Measurements from ENCODE around the gene ABHD2.

Gene ABHD2

DNA sequence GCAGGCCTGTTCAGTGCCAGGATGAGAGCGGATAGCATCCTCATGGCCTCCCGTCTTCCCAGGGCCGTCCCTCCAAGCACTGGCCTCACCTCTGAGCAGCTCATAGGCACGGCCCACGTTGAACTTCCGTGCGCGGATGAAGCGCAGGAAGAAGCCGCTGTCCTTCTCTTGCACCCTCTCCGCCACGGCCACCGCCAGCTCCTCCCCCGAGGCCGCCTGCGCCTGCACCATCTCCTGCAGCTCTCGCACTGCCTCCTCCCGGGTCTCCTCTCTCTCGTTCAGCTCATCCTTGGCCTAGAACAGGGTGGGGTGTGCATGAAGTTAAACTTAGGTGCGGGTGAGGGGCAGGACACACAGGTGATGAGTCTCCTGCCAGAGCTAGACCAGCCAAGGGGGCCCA is 128.8 kb downstream of the ABHD2 start:
- Mint-ChIP-seq H3K36me3 (ENCODE audit: low read depth) (no peaks in the 10 kb centered on the region), H3K9me3 (no peaks in the 10 kb centered on the region), H3K4me3 (no peak overlapping the region), H3K27me3 (ENCODE audit: low read depth) (peaks cover 8% of the 10 kb centered on the region), H3K4me1 (peaks cover 6% of the 10 kb centered on the region), H3K27ac (no peak overlapping the region)
- TF ChIP-seq, protein P1, sequence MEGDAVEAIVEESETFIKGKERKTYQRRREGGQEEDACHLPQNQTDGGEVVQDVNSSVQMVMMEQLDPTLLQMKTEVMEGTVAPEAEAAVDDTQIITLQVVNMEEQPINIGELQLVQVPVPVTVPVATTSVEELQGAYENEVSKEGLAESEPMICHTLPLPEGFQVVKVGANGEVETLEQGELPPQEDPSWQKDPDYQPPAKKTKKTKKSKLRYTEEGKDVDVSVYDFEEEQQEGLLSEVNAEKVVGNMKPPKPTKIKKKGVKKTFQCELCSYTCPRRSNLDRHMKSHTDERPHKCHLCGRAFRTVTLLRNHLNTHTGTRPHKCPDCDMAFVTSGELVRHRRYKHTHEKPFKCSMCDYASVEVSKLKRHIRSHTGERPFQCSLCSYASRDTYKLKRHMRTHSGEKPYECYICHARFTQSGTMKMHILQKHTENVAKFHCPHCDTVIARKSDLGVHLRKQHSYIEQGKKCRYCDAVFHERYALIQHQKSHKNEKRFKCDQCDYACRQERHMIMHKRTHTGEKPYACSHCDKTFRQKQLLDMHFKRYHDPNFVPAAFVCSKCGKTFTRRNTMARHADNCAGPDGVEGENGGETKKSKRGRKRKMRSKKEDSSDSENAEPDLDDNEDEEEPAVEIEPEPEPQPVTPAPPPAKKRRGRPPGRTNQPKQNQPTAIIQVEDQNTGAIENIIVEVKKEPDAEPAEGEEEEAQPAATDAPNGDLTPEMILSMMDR (IDR thresholded peaks at IDR 0.05; ENCODE audit: unreplicated experiment in 3 of 3) = no peak

GRCh38 chr15:89217686-89218376 is 129.6 kb downstream of the ABHD2 start:
- Mint-ChIP-seq H3K27me3 (ENCODE audit: low read depth) (peaks cover 8% of the 10 kb centered on the region), H3K9me3 (no peaks in the 10 kb centered on the region), H3K4me3 (no peak overlapping the region), H3K27ac (no peak overlapping the region), H3K36me3 (ENCODE audit: low read depth) (no peaks in the 10 kb centered on the region), H3K4me1 (peaks cover 6% of the 10 kb centered on the region)
- TF ChIP-seq, protein P1 (IDR thresholded peaks at IDR 0.05; ENCODE audit: unreplicated experiment in 3 of 3) = no peak

- H3K27ac Mint-ChIP-seq = no peak overlapping the region
- peaks cover 8% of the 10 kb centered on the region for H3K27me3 Mint-ChIP-seq (ENCODE audit: low read depth)
- H3K9me3 Mint-ChIP-seq = no peaks in the 10 kb centered on the region
- no peaks in the 10 kb centered on the region for H3K36me3 Mint-ChIP-seq (ENCODE audit: low read depth)
- TF ChIP-seq, protein P1 (IDR thresholded peaks at IDR 0.05; ENCODE audit: unreplicated experiment in 3 of 3) = no peak
- H3K4me1 Mint-ChIP-seq = peaks cover 2% of the 10 kb centered on the region
- H3K4me3 Mint-ChIP-seq = no peak overlapping the region
These were observed 130.3 kb downstream of the ABHD2 start for GRCh38 chr15:89218531-89218930.

DNA sequence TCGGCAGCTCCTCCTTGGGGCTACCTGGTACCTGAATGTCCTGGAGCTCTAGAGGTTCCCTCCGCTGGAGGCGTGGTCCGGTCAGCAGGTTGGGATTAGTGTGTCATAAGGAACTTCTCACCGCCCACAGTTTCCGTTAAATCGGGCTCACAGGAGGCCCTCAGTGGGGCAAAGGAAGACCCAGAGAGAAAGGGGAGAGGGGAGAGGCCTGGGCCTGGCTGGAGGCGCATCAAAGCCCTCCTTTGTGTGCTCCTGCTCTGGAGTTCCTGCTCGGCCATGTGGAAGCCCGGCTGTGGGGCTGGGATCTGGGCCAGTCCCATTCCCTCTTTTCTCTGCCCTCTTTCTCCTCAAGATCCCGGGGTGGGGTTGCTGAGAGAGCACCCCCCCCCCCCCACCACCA is 133.3 kb downstream of the ABHD2 start, which contains the start of gene RLBP1:
RLBP1 (minus strand) TSS at position 37 of the 400 bp plus-strand sequence. CDS start 2,604 bp downstream, outside the sequence.
- no peak within 1 kb of the TSS for H3K4me3 Mint-ChIP-seq

GRCh38 chr15:89225588-89225987 is 137.3 kb downstream of the ABHD2 start:
- TF ChIP-seq, protein P1 (IDR thresholded peaks at IDR 0.05; ENCODE audit: unreplicated experiment in 3 of 3) = no peak
- Mint-ChIP-seq H3K27me3 (ENCODE audit: low read depth) (no peaks in the 10 kb centered on the region), H3K27ac (no peak overlapping the region), H3K9me3 (no peaks in the 10 kb centered on the region), H3K4me3 (no peak overlapping the region), H3K36me3 (ENCODE audit: low read depth) (no peaks in the 10 kb centered on the region), H3K4me1 (no peaks in the 10 kb centered on the region)

More for the DNA sequence above, 133.3 kb downstream of the ABHD2 start, which contains the start of gene RLBP1:
- no peaks in the 10 kb centered on the region for H3K4me1 Mint-ChIP-seq
- no peaks in the 10 kb centered on the region for H3K36me3 Mint-ChIP-seq (ENCODE audit: low read depth)
- H3K27me3 Mint-ChIP-seq (ENCODE audit: low read depth) = no peaks in the 10 kb centered on the region
- H3K27ac Mint-ChIP-seq = no peak within 1 kb of the TSS
- H3K9me3 Mint-ChIP-seq = no peaks in the 10 kb centered on the region
- TF ChIP-seq, protein P1 (IDR thresholded peaks at IDR 0.05; ENCODE audit: unreplicated experiment in 3 of 3) = no peak
